HG03064 (cell line): ENCODE measurements around the gene CHFR.
"Not testable (repeated sequence)": the region's sequence is repeated elsewhere in the genome, so short reads cannot be mapped to it uniquely, and the experiment has no call there.

Experiments
- ATAC-seq: cut with Tn5 transposase; IDR thresholded peaks from one replicate; pipeline ENCODE4 v1.9.1; 2021; ENCODE audit warnings: low read depth; ENCODE audit not compliant: unreplicated experiment

The CHFR gene

DNA sequence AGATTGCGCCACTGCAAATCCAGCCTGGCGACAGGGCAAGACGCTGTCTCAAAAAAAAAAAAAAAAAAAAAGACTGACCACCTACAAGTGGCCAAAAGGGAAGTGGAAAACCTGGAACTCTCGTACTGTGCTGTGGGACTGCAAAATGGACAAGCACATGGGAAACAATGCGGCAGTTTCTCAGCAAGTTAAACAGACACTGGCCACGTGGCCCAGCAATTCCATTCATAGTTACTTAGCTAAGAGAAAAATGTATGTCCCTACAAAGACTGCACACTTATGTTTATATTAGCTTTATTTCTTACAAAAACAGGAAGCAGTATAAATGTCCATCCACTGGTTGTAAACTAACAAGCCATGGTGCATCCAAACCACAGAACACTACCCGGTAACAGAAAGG, 5.6 kb downstream of the CHFR start:
- ATAC-seq = no peak

GRCh38 chr12:132874620-132875019, 12.8 kb downstream of the CHFR start:
- ATAC-seq = not testable (repeated sequence)

- no peak for ATAC-seq
These were observed 13.2 kb downstream of the CHFR start for GRCh38 chr12:132874175-132874574.

DNA sequence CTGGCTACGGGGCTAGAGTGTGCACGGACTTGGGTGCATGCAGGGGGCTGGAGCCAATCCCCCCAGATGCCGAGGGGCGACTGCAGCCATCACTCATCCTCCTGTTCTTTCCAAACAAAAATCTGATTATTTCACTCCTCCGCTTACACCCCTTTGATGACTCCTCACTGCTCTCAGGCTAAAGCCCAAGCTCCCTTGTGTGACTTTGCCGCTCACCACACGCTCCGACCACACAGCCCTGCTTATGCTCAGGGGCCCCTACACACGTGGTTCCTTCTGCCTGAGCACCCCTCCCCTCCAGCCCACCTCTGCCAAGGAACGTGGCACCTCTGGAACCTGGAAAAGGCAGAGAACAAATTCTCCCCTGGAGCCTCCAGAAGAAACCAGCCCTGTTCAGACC, 13.7 kb downstream of the CHFR start:
- no peak for ATAC-seq

- ATAC-seq = no peak
These were observed 14.4 kb downstream of the CHFR start for GRCh38 chr12:132872975-132873421.

- ATAC-seq = no peak
These were observed 15.1 kb downstream of the CHFR start for GRCh38 chr12:132872073-132872855.

DNA sequence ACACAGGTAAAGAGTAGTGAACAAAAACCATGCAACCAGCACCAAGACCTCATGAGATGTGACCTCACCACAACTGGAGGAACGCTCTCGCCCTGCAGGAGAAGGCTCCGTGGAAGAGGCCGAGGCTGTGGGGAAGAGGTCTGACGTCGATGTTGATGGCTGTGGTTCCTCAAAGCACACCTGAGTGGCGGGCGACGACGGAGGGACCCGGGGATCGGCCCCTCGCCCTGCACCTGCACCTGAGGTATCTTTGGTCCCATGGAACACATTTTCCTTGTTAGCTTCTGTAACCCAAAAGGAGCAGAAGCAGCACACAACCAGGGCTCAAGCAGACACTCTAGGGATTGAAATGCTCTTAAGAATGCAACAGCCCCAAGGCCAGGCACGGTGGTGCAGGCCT, 17.9 kb downstream of the CHFR start:
- no peak for ATAC-seq

GRCh38 chr12:132866251-132866828, 21.1 kb downstream of the CHFR start:
- ATAC-seq = no peak

GRCh38 chr12:132861558-132861957, 25.8 kb downstream of the CHFR start:
- no peak for ATAC-seq

GRCh38 chr12:132858718-132859266, 28.6 kb downstream of the CHFR start:
- no peak for ATAC-seq

- not testable (repeated sequence) for ATAC-seq
These were observed 30.4 kb downstream of the CHFR start for GRCh38 chr12:132857019-132857418.

- ATAC-seq = no peak
These were observed 30.8 kb downstream of the CHFR start for GRCh38 chr12:132856581-132856980.

DNA sequence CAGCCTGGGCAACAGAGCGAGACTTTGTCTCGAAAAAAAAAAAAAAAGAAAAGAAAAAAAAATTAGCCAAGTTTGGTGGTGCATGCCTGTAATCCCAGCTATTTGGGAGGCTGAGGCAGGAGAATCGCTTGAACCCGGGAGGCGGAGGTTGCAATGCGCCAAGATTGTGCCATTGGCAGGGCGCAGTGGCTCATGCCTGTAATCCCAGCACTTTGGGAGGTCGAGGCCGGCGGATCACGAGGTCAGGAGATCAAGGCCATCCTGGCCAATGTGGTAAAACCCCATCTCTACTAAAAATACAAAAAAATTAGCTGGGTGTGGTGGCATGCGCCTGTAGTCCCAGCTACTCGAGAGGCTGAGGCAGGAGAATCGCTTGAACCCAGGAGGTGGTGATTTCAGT, 32.2 kb downstream of the CHFR start:
- not testable (repeated sequence) for ATAC-seq

- ATAC-seq = no peak
These were observed 33.9 kb downstream of the CHFR start for GRCh38 chr12:132853285-132854092.

DNA sequence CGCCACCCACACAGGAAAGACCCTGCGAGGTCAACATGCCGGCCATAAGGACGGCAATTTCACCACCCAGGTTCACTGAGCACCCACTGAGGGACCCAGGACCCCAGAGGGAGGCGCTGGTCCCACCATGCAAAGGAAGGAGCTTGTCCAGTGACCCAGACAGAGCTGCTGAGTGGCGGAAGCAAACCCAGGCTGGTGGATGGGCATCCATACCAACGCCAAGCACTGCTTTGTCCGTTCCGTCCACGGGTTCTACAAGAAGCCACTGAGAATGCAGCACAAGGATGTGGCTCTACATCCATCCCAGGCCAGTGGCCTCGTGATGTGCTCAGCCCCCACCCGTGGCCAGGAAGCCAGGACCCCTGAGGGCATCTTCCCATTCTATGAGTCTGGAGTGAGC, 34.9 kb downstream of the CHFR start:
- no peak for ATAC-seq

- ATAC-seq = no peak
These were observed 35.9 kb downstream of the CHFR start for GRCh38 chr12:132851465-132851864.

GRCh38 chr12:132850291-132850690, 37.1 kb downstream of the CHFR start:
- ATAC-seq = no peak

- ATAC-seq = no peak
These were observed 38.9 kb downstream of the CHFR start for GRCh38 chr12:132848521-132848920.

DNA sequence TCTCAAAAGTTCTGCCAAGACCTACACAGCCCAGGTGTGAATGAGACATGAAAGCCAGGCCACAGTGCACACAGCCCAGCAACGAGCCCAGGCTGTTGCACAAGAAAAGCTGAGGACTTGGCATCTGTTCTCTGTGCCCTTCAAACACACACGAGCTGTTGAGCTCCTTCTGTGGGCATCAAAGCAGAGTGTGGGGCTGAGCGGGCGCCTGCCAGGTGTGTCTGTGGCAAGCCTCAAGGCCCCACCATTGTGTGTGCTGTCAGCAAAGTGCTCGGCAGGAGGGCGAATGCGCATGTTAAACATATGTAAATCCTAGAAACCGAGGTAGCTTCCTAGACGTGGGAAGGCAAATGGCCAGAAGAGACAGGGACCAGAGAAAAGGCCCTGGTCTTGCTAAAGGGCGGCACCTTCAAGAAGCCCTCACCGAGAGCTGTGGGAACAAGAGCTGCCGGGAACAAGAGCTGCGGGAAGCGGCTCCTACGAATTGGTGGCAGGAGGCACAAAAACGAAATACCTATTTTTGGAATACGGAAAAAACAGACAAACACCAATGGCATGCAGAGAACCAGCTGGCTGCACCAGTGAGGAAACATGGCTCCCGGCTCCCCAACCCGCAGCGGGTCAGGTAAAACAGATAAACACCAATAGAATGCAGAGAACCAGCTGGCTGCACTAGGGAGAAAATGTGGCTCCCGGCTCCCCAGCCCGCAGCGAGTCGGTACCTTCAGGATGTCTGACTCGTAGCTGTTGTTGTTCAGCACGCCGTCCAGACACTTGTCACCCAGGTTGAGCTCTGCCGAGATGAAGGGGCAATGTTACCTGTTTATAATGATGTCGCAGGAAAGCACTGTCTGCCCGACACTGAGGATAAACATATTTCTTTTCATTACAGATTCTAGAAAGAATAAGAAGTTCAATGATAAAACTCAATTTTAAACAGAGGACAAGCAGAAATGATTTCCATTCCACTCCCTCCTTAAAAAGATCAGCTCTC, 39.7 kb downstream of the CHFR start:
- ATAC-seq = no peak

DNA sequence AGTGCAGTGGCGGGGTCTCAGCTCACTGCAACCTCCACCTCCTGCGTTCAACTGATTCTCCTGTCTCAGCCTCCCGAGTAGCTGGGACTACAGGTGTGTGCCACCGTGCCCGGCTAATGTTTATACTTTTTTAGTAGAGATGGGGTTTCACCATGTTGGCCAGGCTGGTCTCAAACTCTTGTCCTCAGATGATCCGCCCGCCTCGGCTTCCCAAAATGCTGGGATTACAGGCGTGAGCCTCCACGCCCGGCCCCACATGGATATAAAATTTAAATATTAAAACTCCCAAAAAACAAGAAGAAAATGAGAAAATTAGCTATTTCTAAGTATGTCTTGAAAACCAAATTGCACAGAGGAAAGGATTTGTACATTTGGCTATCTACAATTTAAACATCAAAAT, 42.7 kb downstream of the CHFR start:
- ATAC-seq = not testable (repeated sequence)
